C4-2B (cell line): ENCODE results near the gene BRIX1.

Source experiments
- ZFX ChIP-seq: fragments of 450-650 bp; IDR thresholded peaks from 2 replicates; pipeline ENCODE4 v1.6.1; 2017
- TF ChIP-seq, protein P1 (sequence below): fragments of 450-650 bp; conservative IDR thresholded peaks from 2 replicates; pipeline ENCODE4 v1.5.1; 2017; ENCODE audit warnings: mild to moderate bottlenecking

DNA sequence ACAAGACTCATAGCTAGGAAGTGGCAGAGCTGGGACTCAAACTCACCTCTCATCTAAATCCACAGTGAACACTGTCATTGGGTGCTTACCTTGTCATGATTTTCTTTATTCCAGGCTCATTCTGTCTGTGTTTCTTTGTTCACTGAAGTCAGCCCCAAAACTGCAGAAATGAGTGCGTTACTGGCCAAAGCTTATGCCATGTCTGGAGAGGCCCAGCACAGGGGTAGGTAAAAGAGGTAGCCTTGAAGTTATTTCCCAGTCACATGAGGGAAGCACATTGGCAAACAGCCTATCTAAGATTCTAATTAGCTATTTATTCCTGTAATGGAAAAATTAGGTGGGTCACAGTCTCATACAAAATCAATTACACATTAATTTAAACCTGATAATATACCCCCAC is 46.7 kb upstream of the BRIX1 start:
- TF ChIP-seq, protein P1, sequence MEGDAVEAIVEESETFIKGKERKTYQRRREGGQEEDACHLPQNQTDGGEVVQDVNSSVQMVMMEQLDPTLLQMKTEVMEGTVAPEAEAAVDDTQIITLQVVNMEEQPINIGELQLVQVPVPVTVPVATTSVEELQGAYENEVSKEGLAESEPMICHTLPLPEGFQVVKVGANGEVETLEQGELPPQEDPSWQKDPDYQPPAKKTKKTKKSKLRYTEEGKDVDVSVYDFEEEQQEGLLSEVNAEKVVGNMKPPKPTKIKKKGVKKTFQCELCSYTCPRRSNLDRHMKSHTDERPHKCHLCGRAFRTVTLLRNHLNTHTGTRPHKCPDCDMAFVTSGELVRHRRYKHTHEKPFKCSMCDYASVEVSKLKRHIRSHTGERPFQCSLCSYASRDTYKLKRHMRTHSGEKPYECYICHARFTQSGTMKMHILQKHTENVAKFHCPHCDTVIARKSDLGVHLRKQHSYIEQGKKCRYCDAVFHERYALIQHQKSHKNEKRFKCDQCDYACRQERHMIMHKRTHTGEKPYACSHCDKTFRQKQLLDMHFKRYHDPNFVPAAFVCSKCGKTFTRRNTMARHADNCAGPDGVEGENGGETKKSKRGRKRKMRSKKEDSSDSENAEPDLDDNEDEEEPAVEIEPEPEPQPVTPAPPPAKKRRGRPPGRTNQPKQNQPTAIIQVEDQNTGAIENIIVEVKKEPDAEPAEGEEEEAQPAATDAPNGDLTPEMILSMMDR = no peak
- no peak for TF ChIP-seq ZFX
